HEK293 (cell line): Measurements from ENCODE around the gene MKNK2.
"Not testable (repeated sequence)": the region's sequence is repeated elsewhere in the genome, so short reads cannot be mapped to it uniquely, and the experiment has no call there.

Experiments
- CTCF ChIA-PET: fragments of 350-600 bp; formaldehyde crosslinking; extraction: SDS; loops from one replicate; lab custom pipeline; 2021; ENCODE audit warnings: antibody characterized with exemption; lab: Yijun Ruan, JAX
- POLR2A ChIA-PET: fragments of 300-600 bp; formaldehyde crosslinking; extraction: SDS; loops from one replicate; lab custom pipeline; 2020; ENCODE audit warnings: antibody characterized with exemption, inconsistent platforms; lab: Yijun Ruan, JAX
- H3K27ac ChIP-seq: fragments of 200-500 bp; sonication (Bioruptor generic); 2 replicates; pipeline ENCODE4 v1.5.1; 2014; ENCODE audit warnings: low read depth, low read length, control low read depth, inconsistent platforms; ENCODE audit errors: extremely low read depth
- H3K36me3 ChIP-seq, 2 experiments: fragments of 200-500 bp in 1 of 2; sonication (Bioruptor generic) in 1 of 2; 1 replicate in 1 of 2; 2 replicates in 1 of 2; pipeline ENCODE4 v1.5.1; 2014 to 2017; ENCODE audit warnings: inconsistent platforms in 2 of 2, low read length in 2 of 2; ENCODE audit not compliant: control insufficient read depth in 2 of 2, insufficient read depth in 1 of 2
- H3K4me1 ChIP-seq: fragments of 200-500 bp; sonication (Bioruptor generic); 2 replicates; pipeline ENCODE4 v1.5.1; 2014; ENCODE audit warnings: mild to moderate bottlenecking, low read length, inconsistent platforms; ENCODE audit not compliant: control insufficient read depth, insufficient read depth
- H3K4me3 ChIP-seq: 2 replicates; pipeline ENCODE4 v1.5.1; 2011; ENCODE audit warnings: low read depth, mild to moderate bottlenecking, control low read depth, low read length, moderate library complexity
- H3K9me3 ChIP-seq: fragments of 200-500 bp; sonication (Bioruptor generic); 2 replicates; pipeline ENCODE4 v1.5.1; 2014; ENCODE audit warnings: low read depth, low read length, inconsistent platforms; ENCODE audit not compliant: control insufficient read depth, insufficient read depth
- GLIS1 ChIP-seq: fragments of 450-650 bp; formaldehyde crosslinking; IDR thresholded peaks from 2 replicates; pipeline ENCODE4 v1.5.1; 2016; ENCODE audit warnings: missing biosample characterization, missing genetic modification characterization
- OSR2 ChIP-seq: fragments of 450-650 bp; formaldehyde crosslinking; IDR thresholded peaks from 2 replicates; pipeline ENCODE4 v1.5.1; 2016; ENCODE audit warnings: missing biosample characterization, missing genetic modification characterization
- ZBTB20 ChIP-seq: fragments of 450-650 bp; formaldehyde crosslinking; IDR thresholded peaks from 2 replicates; pipeline ENCODE4 v1.5.1; 2016; ENCODE audit warnings: missing biosample characterization, missing genetic modification characterization
- ZNF121 ChIP-seq: fragments of 450-650 bp; formaldehyde crosslinking; IDR thresholded peaks from 2 replicates; pipeline ENCODE4 v1.5.1; 2016; ENCODE audit warnings: missing biosample characterization, missing genetic modification characterization
- ZNF133 ChIP-seq: fragments of 450-650 bp; formaldehyde crosslinking; IDR thresholded peaks from 2 replicates; pipeline ENCODE4 v1.5.1; 2016; ENCODE audit warnings: missing biosample characterization, missing genetic modification characterization
- ZNF146 ChIP-seq: fragments of 450-650 bp; formaldehyde crosslinking; IDR thresholded peaks from 2 replicates; pipeline ENCODE4 v1.5.1; 2016; ENCODE audit warnings: missing biosample characterization, missing genetic modification characterization
- ZNF157 ChIP-seq: fragments of 450-650 bp; formaldehyde crosslinking; IDR thresholded peaks from 2 replicates; pipeline ENCODE4 v1.5.1; 2016; ENCODE audit warnings: missing biosample characterization, missing genetic modification characterization
- ZNF23 ChIP-seq: fragments of 450-650 bp; formaldehyde crosslinking; IDR thresholded peaks from 2 replicates; pipeline ENCODE4 v1.5.1; 2016; ENCODE audit warnings: missing biosample characterization, missing genetic modification characterization, borderline replicate concordance
- ZNF350 ChIP-seq: fragments of 450-650 bp; formaldehyde crosslinking; IDR thresholded peaks from 2 replicates; pipeline ENCODE4 v1.5.0; 2017; ENCODE audit warnings: missing biosample characterization, mild to moderate bottlenecking, missing genetic modification characterization
- ZNF433 ChIP-seq: fragments of 450-650 bp; formaldehyde crosslinking; IDR thresholded peaks from 2 replicates; pipeline ENCODE4 v1.5.1; 2016; ENCODE audit warnings: missing biosample characterization, missing genetic modification characterization, low read depth
- ZNF514 ChIP-seq: fragments of 450-650 bp; formaldehyde crosslinking; IDR thresholded peaks from 2 replicates; pipeline ENCODE4 v1.5.1; 2016; ENCODE audit warnings: missing biosample characterization, missing genetic modification characterization
- ZSCAN23 ChIP-seq: fragments of 450-650 bp; formaldehyde crosslinking; IDR thresholded peaks from 2 replicates; pipeline ENCODE4 v1.5.1; 2016; ENCODE audit warnings: missing biosample characterization, missing genetic modification characterization
- TF ChIP-seq, protein P1 (sequence below): fragments of 450-650 bp; formaldehyde crosslinking; IDR thresholded peaks from 2 replicates; pipeline ENCODE4 v1.5.1; 2016; ENCODE audit warnings: missing biosample characterization, missing genetic modification characterization
- TF ChIP-seq, protein P2 (sequence below): fragments of 450-650 bp; formaldehyde crosslinking; IDR thresholded peaks from 2 replicates; pipeline ENCODE4 v1.5.1; 2017; ENCODE audit warnings: missing biosample characterization, missing genetic modification characterization
- TF ChIP-seq, protein P3 (sequence below): fragments of 450-650 bp; formaldehyde crosslinking; IDR thresholded peaks from 2 replicates; pipeline ENCODE4 v1.5.1; 2016; ENCODE audit warnings: missing biosample characterization, missing genetic modification characterization
- TF ChIP-seq, protein P4 (sequence below): fragments of 450-650 bp; formaldehyde crosslinking; IDR thresholded peaks from 2 replicates; pipeline ENCODE4 v1.5.1; 2017; ENCODE audit warnings: missing biosample characterization, missing genetic modification characterization
- TF ChIP-seq, protein P5 (sequence below): fragments of 450-650 bp; formaldehyde crosslinking; IDR thresholded peaks from 2 replicates; pipeline ENCODE4 v1.5.1; 2016; ENCODE audit warnings: missing biosample characterization, missing genetic modification characterization
- TF ChIP-seq, protein P6 (sequence below): fragments of 450-650 bp; formaldehyde crosslinking; IDR thresholded peaks from 2 replicates; pipeline ENCODE4 v1.5.1; 2016; ENCODE audit warnings: missing biosample characterization, missing genetic modification characterization

MKNK2 gene

DNA sequence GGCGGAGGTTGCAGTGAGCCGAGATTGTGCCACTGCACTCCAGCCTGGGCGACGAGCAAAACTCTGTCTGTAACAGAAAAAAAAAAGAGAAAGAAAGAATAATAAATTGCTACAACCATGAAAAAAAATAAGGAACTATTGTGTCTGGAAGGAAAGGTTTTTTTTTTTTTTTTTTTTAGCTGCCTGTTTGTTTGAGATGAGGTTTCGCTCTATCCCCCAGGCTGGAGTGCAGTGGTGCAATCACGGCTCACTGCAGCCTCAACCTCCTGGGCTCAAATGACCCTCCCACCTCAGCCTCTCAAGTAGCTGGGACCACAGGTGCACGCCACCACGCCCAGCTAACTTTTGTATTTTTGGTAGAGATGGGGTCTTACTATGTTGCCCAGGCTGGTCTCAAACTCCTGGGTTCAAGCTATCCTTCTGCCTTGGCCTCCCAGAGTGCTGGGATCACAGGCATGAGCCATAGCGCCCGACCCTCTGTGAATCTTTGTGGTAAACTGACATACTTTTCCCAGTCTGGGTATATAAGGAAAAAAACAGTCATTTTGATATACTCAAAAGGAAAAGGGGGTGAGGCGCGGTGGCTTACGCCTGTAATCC lies 41.0 kb upstream of the MKNK2 start:
- peak; percentile 81 for TF ChIP-seq ZNF121 (tag by site-specific recombination)
- not testable (repeated sequence) for H3K27ac ChIP-seq, H3K4me3 ChIP-seq, H3K9me3 ChIP-seq, H3K4me1 ChIP-seq
- ChIA-PET POLR2A (interaction anchor here (0.6 to 0.7 kb wide), 3 partner anchors 75 to 593 kb away, joined by 5 to 7 read pairs (median 6); no protein-coding TSS in a partner anchor), CTCF (interaction anchor here (0.7 kb wide), 1 partner anchor 12 kb away, joined by 5 read pairs; no protein-coding TSS in a partner anchor)
- H3K36me3 ChIP-seq: peaks cover 4 to 14% of the 10 kb centered on the region in 2 experiments; a peak in 2 of 3 replicates

DNA sequence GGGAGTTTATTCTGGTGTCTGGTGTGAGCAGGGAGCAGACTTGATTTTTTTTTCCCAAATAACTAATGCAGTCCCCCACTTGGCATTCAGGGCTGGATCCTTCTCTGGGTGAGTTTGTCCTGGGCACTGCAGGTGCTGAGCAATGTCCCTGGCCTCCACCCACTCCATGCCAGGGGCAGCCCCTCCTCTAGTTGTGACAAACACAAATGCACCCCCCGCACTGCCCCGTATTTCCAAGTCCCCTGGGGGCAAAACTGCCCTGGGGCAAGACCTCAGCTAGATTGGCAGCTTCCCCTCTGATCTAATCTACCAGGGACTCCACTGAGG lies 38.6 kb upstream of the MKNK2 start:
- 0 out of 2 replicates have a peak, but pooled peaks cover 4% of the 10 kb centered on the region for H3K4me1 ChIP-seq
- CTCF ChIA-PET: interaction anchor here (0.6 to 1.4 kb wide), 2 partner anchors 70 to 160 kb away, joined by 5 to 6 read pairs; no protein-coding TSS in a partner anchor
- no peak overlapping the region for H3K4me3 ChIP-seq
- no peak for TF ChIP-seq ZNF514 (tag by site-specific recombination)
- TF ChIP-seq, protein P1, sequence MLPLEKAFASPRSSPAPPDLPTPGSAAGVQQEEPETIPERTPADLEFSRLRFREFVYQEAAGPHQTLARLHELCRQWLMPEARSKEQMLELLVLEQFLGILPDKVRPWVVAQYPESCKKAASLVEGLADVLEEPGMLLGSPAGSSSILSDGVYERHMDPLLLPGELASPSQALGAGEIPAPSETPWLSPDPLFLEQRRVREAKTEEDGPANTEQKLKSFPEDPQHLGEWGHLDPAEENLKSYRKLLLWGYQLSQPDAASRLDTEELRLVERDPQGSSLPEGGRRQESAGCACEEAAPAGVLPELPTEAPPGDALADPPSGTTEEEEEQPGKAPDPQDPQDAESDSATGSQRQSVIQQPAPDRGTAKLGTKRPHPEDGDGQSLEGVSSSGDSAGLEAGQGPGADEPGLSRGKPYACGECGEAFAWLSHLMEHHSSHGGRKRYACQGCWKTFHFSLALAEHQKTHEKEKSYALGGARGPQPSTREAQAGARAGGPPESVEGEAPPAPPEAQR (tag by site-specific recombination): no peak
- TF ChIP-seq GLIS1 (tag by site-specific recombination): peak; percentile 66
- H3K36me3 ChIP-seq: peaks cover 4 to 14% of the 10 kb centered on the region in 2 experiments; a peak in 2 of 3 replicates
- H3K9me3 ChIP-seq: no peaks in the 10 kb centered on the region
- H3K27ac ChIP-seq: peak overlapping the region; percentile 43
- POLR2A ChIA-PET: no interaction called here

DNA sequence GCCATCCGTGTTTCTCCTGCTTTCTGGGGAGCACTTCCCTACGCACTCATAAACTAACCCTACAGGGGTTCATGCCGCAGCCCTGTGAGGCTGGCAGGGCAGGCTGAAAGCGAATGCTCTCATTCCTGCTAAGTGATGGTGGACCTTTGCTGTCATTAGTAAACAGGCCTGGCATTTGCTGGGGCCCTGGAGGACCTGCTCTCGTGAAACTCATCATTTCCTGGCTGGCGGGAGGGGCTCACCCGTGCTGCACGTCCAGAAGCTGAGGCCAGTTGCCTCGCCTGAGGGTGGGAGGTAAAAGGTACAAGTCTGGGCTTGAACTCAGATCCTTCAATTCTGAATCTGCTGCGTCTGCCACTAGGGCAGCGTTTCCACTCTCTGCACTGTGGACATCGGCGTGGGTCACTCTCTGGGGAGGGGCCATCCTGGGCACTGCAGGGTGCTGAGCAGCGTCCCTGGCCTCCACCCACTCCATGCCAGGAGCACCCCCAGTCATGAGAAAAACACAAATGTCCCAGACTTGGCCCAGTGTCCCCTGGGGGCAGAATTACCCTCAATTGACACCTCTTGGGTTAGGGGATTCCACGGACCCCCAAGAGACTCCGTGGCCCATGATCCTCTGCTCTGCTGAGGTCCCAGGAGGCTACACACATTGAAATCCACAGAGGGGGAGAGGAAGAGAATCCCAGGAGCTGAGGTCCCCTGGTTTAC lies 38.1 kb upstream of the MKNK2 start:
- ChIA-PET CTCF (interaction anchor here (1.1 to 1.4 kb wide), 2 partner anchors 159 to 186 kb away, joined by 3 to 6 read pairs; no protein-coding TSS in a partner anchor), POLR2A (no interaction called here)
- Histone ChIP-seq H3K36me3 (peaks cover 4 to 10% of the 10 kb centered on the region in 2 experiments; a peak in 2 of 3 replicates), H3K9me3 (no peaks in the 10 kb centered on the region), H3K4me3 (no peak overlapping the region), H3K4me1 (0 out of 2 replicates have a peak, but pooled peaks cover 4% of the 10 kb centered on the region), H3K27ac (peak overlapping the region; percentile 43)
- TF ChIP-seq, protein P2, sequence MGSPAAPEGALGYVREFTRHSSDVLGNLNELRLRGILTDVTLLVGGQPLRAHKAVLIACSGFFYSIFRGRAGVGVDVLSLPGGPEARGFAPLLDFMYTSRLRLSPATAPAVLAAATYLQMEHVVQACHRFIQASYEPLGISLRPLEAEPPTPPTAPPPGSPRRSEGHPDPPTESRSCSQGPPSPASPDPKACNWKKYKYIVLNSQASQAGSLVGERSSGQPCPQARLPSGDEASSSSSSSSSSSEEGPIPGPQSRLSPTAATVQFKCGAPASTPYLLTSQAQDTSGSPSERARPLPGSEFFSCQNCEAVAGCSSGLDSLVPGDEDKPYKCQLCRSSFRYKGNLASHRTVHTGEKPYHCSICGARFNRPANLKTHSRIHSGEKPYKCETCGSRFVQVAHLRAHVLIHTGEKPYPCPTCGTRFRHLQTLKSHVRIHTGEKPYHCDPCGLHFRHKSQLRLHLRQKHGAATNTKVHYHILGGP (tag by site-specific recombination): no peak
- TF ChIP-seq ZNF433 (tag by site-specific recombination) (no peak), ZBTB20 (peak; percentile 29; the same call in 1 of the 2 replicates), ZNF157 (tag by site-specific recombination) (no peak), ZNF146 (tag by site-specific recombination) (no peak), ZNF350 (tag by site-specific recombination) (no peak), OSR2 (tag by site-specific recombination) (0 out of 2 replicates have a peak, but pooled peaks have one; percentile 12), ZNF23 (tag by site-specific recombination) (no peak), ZNF133 (tag by site-specific recombination) (no peak), ZSCAN23 (tag by site-specific recombination) (no peak)
- TF ChIP-seq, protein P3, sequence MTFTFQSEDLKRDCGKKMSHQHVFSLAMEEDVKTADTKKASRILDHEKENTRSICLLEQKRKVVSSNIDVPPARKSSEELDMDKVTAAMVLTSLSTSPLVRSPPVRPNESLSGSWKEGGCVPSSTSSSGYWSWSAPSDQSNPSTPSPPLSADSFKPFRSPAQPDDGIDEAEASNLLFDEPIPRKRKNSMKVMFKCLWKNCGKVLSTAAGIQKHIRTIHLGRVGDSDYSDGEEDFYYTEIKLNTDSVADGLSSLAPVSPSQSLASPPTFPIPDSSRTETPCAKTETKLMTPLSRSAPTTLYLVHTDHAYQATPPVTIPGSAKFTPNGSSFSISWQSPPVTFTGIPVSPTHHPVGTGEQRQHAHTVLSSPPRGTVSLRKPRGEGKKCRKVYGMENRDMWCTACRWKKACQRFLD (tag by site-specific recombination): no peak
- TF ChIP-seq, protein P4, sequence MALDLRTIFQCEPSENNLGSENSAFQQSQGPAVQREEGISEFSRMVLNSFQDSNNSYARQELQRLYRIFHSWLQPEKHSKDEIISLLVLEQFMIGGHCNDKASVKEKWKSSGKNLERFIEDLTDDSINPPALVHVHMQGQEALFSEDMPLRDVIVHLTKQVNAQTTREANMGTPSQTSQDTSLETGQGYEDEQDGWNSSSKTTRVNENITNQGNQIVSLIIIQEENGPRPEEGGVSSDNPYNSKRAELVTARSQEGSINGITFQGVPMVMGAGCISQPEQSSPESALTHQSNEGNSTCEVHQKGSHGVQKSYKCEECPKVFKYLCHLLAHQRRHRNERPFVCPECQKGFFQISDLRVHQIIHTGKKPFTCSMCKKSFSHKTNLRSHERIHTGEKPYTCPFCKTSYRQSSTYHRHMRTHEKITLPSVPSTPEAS (tag by site-specific recombination): no peak
- TF ChIP-seq, protein P5, sequence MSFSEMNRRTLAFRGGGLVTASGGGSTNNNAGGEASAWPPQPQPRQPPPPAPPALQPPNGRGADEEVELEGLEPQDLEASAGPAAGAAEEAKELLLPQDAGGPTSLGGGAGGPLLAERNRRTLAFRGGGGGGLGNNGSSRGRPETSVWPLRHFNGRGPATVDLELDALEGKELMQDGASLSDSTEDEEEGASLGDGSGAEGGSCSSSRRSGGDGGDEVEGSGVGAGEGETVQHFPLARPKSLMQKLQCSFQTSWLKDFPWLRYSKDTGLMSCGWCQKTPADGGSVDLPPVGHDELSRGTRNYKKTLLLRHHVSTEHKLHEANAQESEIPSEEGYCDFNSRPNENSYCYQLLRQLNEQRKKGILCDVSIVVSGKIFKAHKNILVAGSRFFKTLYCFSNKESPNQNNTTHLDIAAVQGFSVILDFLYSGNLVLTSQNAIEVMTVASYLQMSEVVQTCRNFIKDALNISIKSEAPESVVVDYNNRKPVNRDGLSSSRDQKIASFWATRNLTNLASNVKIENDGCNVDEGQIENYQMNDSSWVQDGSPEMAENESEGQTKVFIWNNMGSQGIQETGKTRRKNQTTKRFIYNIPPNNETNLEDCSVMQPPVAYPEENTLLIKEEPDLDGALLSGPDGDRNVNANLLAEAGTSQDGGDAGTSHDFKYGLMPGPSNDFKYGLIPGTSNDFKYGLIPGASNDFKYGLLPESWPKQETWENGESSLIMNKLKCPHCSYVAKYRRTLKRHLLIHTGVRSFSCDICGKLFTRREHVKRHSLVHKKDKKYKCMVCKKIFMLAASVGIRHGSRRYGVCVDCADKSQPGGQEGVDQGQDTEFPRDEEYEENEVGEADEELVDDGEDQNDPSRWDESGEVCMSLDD (tag by site-specific recombination): 0 out of 2 replicates have a peak, but pooled peaks have one; percentile 26
- TF ChIP-seq, protein P6, sequence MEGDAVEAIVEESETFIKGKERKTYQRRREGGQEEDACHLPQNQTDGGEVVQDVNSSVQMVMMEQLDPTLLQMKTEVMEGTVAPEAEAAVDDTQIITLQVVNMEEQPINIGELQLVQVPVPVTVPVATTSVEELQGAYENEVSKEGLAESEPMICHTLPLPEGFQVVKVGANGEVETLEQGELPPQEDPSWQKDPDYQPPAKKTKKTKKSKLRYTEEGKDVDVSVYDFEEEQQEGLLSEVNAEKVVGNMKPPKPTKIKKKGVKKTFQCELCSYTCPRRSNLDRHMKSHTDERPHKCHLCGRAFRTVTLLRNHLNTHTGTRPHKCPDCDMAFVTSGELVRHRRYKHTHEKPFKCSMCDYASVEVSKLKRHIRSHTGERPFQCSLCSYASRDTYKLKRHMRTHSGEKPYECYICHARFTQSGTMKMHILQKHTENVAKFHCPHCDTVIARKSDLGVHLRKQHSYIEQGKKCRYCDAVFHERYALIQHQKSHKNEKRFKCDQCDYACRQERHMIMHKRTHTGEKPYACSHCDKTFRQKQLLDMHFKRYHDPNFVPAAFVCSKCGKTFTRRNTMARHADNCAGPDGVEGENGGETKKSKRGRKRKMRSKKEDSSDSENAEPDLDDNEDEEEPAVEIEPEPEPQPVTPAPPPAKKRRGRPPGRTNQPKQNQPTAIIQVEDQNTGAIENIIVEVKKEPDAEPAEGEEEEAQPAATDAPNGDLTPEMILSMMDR: no peak
